Smooth muscle cell (in vitro differentiated cells): Measurements from ENCODE around the gene GRIP1. TPM values are rescaled to one million over a fixed set of nuclear protein-coding genes. Genes with fewer than 3 reads are reported as not detected.

Source experiments
- DNase-seq: peaks from one replicate; lab custom pipeline; 2025; ENCODE audit not compliant: unreplicated experiment; lab: John Stamatoyannopoulos, UW
- H2AFZ ChIP-seq: fragments of 200-600 bp; sonication (generic); 2 replicates; pipeline ENCODE4 v1.6.0; 2016; ENCODE audit warnings: antibody characterized with exemption, low read depth, mild to moderate bottlenecking
- H3F3A ChIP-seq: fragments of 200-600 bp; sonication (generic); 2 replicates; pipeline ENCODE4 v1.6.0; 2017; ENCODE audit warnings: antibody characterized with exemption, low read depth
- H3K27ac ChIP-seq: fragments of 200-600 bp; sonication (generic); 2 replicates; pipeline ENCODE4 v1.5.1; 2016; ENCODE audit warnings: low read depth, mild to moderate bottlenecking
- H3K27me3 ChIP-seq: fragments of 200-600 bp; sonication (generic); 2 replicates; pipeline ENCODE4 v1.6.1; 2016; ENCODE audit warnings: low read depth, mild to moderate bottlenecking
- H3K36me3 ChIP-seq: fragments of 200-600 bp; sonication (generic); 2 replicates; pipeline ENCODE4 v1.5.1; 2016; ENCODE audit warnings: low read depth
- H3K4me1 ChIP-seq: fragments of 200-600 bp; sonication (generic); 2 replicates; pipeline ENCODE4 v1.5.1; 2016; ENCODE audit warnings: low read depth
- H3K4me2 ChIP-seq: fragments of 200-600 bp; sonication (generic); 2 replicates; pipeline ENCODE4 v1.6.0; 2016; ENCODE audit warnings: mild to moderate bottlenecking
- H3K4me3 ChIP-seq: fragments of 200-600 bp; sonication (generic); 2 replicates; pipeline ENCODE4 v1.5.1; 2016; ENCODE audit warnings: mild to moderate bottlenecking
- H3K79me2 ChIP-seq: fragments of 200-600 bp; sonication (generic); 2 replicates; pipeline ENCODE4 v1.6.0; 2016; ENCODE audit warnings: low read depth, mild to moderate bottlenecking
- H3K9ac ChIP-seq: fragments of 200-600 bp; sonication (generic); 2 replicates; pipeline ENCODE4 v1.6.0; 2016; ENCODE audit warnings: low read depth
- H3K9me3 ChIP-seq: fragments of 200-600 bp; sonication (generic); replicated peaks from 2 replicates; pipeline ENCODE4 v1.5.1; 2016; ENCODE audit warnings: low read depth
- H4K20me1 ChIP-seq: fragments of 200-600 bp; sonication (generic); 2 replicates; pipeline ENCODE4 v1.6.0; 2016; ENCODE audit warnings: low read depth
- WGBS: methylation state at CpG from one replicate; pipeline ENCODE4 v1.1.7; 2016; ENCODE audit warnings: low lambda C conversion rate; 5-methylcytosine and 5-hydroxymethylcytosine counted together
- polyA plus RNA-seq: library from polyadenylated mRNA; unstranded; fragments of >200 nt; fragmentation: Nextera tagmentation; extraction: Ambion mirVana; gene quantifications from 2 replicates; pipeline ENCODE4 v1.2.1, GENCODE V29; 2016
- total RNA-seq: library from RNA; depleted of rRNA; stranded (reverse); fragments of >200 nt; gene quantifications from 2 replicates; pipeline ENCODE4 v1.2.3, GENCODE V29; 2014
- TF ChIP-seq, protein P1 (sequence below): fragments of 200-600 bp; sonication (generic); IDR thresholded peaks from 2 replicates; pipeline ENCODE4 v1.5.1; 2017; ENCODE audit warnings: borderline replicate concordance, mild to moderate bottlenecking, antibody characterized with exemption; ENCODE audit not compliant: insufficient read depth, poor library complexity, severe bottlenecking

The GRIP1 gene
- total and polyA plus RNA-seq, 2 experiments from 2014 or later: 4.0 to 5.9 TPM

GRCh38 chr12:66351301-66351700 is 327.6 kb downstream of the GRIP1 start:
- H3K79me2 ChIP-seq: no peaks in the 10 kb centered on the region
- H3K36me3 ChIP-seq: no peaks in the 10 kb centered on the region
- no peak overlapping the region for H3K9ac ChIP-seq
- no peak overlapping the region for H3K4me2 ChIP-seq
- H3K4me1 ChIP-seq: no peaks in the 10 kb centered on the region
- H4K20me1 ChIP-seq: no peaks in the 10 kb centered on the region
- no peak overlapping the region for H2AFZ ChIP-seq
- H3K27ac ChIP-seq: no peak overlapping the region
- no peaks in the 10 kb centered on the region for H3K27me3 ChIP-seq
- TF ChIP-seq, protein P1, sequence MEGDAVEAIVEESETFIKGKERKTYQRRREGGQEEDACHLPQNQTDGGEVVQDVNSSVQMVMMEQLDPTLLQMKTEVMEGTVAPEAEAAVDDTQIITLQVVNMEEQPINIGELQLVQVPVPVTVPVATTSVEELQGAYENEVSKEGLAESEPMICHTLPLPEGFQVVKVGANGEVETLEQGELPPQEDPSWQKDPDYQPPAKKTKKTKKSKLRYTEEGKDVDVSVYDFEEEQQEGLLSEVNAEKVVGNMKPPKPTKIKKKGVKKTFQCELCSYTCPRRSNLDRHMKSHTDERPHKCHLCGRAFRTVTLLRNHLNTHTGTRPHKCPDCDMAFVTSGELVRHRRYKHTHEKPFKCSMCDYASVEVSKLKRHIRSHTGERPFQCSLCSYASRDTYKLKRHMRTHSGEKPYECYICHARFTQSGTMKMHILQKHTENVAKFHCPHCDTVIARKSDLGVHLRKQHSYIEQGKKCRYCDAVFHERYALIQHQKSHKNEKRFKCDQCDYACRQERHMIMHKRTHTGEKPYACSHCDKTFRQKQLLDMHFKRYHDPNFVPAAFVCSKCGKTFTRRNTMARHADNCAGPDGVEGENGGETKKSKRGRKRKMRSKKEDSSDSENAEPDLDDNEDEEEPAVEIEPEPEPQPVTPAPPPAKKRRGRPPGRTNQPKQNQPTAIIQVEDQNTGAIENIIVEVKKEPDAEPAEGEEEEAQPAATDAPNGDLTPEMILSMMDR: no peak
- 89% methylated on average over 2 of the region's 2 CpGs for WGBS
- no peak overlapping the region for H3K4me3 ChIP-seq
- DNase-seq: no peak
- H3K9me3 ChIP-seq: no peaks in the 10 kb centered on the region
- H3F3A ChIP-seq: no peaks in the 10 kb centered on the region

GRCh38 chr12:66345956-66346355 is 332.9 kb downstream of the GRIP1 start:
- H3K4me2 ChIP-seq: no peak overlapping the region
- peaks cover 3% of the 10 kb centered on the region for H3K9me3 ChIP-seq
- H3K79me2 ChIP-seq: no peaks in the 10 kb centered on the region
- WGBS: 97% methylated on average over 2 of the region's 2 CpGs
- no peak overlapping the region for H3K27ac ChIP-seq
- H4K20me1 ChIP-seq: no peaks in the 10 kb centered on the region
- H3K27me3 ChIP-seq: no peaks in the 10 kb centered on the region
- TF ChIP-seq, protein P1: no peak
- H3F3A ChIP-seq: no peaks in the 10 kb centered on the region
- no peaks in the 10 kb centered on the region for H3K4me1 ChIP-seq
- no peaks in the 10 kb centered on the region for H3K36me3 ChIP-seq
- H2AFZ ChIP-seq: no peak overlapping the region
- H3K9ac ChIP-seq: no peak overlapping the region
- no peak for DNase-seq
- H3K4me3 ChIP-seq: no peak overlapping the region

GRCh38 chr12:66345212-66345611 is 333.7 kb downstream of the GRIP1 start:
- H3K27me3 ChIP-seq: no peaks in the 10 kb centered on the region
- no peaks in the 10 kb centered on the region for H4K20me1 ChIP-seq
- no peaks in the 10 kb centered on the region for H3K36me3 ChIP-seq
- H3K4me2 ChIP-seq: no peak overlapping the region
- H3K9me3 ChIP-seq: peaks cover 3% of the 10 kb centered on the region
- no peak overlapping the region for H3K9ac ChIP-seq
- no peak overlapping the region for H3K4me3 ChIP-seq
- DNase-seq: no peak
- H3K27ac ChIP-seq: no peak overlapping the region
- H3K79me2 ChIP-seq: no peaks in the 10 kb centered on the region
- H3K4me1 ChIP-seq: no peaks in the 10 kb centered on the region
- TF ChIP-seq, protein P1: no peak
- H2AFZ ChIP-seq: no peak overlapping the region
- no peaks in the 10 kb centered on the region for H3F3A ChIP-seq
- 79% methylated on average over 3 of the region's 3 CpGs for WGBS

DNA sequence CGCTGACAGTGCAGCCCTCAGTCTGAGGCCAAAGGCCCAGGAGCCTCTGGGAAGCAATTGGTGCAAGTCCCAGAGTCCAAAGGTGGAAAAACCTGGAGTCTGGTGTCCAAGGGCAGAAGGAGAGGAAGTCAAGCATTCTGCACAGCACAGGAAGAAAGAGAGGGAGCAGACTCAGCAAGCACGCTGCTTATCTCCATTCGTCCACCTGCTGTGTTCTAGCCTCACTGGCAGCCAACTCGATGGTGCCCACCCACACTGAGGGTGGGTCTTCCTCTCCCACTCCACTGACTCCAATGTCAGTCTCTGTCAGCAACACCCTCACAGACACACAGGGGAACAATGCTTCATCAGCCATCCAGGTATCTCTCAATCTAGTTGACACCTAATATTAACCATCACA is 337.8 kb downstream of the GRIP1 start:
- Histone ChIP-seq H3K4me2 (no peak overlapping the region), H3K9ac (no peak overlapping the region), H3K27me3 (no peaks in the 10 kb centered on the region), H3K36me3 (peaks cover 16% of the 10 kb centered on the region), H3K4me3 (no peak overlapping the region), H3K79me2 (no peaks in the 10 kb centered on the region), H4K20me1 (no peaks in the 10 kb centered on the region), H3K4me1 (no peaks in the 10 kb centered on the region), H3K9me3 (peaks cover 3% of the 10 kb centered on the region), H2AFZ (no peak overlapping the region), H3F3A (no peaks in the 10 kb centered on the region), H3K27ac (no peak overlapping the region)
- WGBS: 97% methylated on average over 4 of the region's 4 CpGs
- TF ChIP-seq, protein P1: no peak
- DNase-seq: no peak
